Body of pancreas (tissue), 4 donors: ENCODE results near the gene HTN1.

ENCODE experiments used
- POLR2A ChIP-seq, 3 donors: fragments of 450-650 bp; IDR thresholded peaks; one replicate each; pipeline ENCODE4 v1.6.1; 2016; ENCODE audit warnings: antibody characterized with exemption in 3 of 3, mild to moderate bottlenecking in 2 of 3
- TF ChIP-seq, protein P1 (sequence below), 7 experiments: fragments of 450-650 bp in 4 of 7; fragments of 200-600 bp in 3 of 7; sonication (generic) in 3 of 7; IDR thresholded peaks; one replicate each; pipeline ENCODE4 v1.5.1; 2016 to 2019; ENCODE audit warnings: antibody characterized with exemption in 7 of 7

DNA sequence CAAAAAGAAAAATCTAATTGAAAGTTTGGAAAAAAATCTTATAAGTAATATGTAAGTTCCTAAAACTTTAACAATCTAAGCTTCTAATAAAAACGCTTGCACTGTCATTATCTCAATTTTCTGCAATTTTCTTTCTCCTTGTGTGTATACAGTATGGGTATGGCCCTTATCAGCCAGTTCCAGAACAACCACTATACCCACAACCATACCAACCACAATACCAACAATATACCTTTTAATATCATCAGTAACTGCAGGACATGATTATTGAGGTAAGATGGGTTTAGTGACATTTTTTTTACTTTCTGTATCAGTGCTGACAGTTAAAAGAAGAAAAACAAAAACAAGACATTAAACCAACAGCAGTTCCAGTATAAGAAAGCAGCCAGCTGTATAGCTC is 49.5 kb upstream of the HTN1 start:
- TF ChIP-seq, protein P1, sequence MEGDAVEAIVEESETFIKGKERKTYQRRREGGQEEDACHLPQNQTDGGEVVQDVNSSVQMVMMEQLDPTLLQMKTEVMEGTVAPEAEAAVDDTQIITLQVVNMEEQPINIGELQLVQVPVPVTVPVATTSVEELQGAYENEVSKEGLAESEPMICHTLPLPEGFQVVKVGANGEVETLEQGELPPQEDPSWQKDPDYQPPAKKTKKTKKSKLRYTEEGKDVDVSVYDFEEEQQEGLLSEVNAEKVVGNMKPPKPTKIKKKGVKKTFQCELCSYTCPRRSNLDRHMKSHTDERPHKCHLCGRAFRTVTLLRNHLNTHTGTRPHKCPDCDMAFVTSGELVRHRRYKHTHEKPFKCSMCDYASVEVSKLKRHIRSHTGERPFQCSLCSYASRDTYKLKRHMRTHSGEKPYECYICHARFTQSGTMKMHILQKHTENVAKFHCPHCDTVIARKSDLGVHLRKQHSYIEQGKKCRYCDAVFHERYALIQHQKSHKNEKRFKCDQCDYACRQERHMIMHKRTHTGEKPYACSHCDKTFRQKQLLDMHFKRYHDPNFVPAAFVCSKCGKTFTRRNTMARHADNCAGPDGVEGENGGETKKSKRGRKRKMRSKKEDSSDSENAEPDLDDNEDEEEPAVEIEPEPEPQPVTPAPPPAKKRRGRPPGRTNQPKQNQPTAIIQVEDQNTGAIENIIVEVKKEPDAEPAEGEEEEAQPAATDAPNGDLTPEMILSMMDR (IDR thresholded peaks at IDR 0.05), result no peak
- no peak for TF ChIP-seq POLR2A (IDR thresholded peaks at IDR 0.05)
